Thyroid gland (tissue), 4 donors: Measurements from ENCODE around the gene OGFRL1. TPM values are rescaled to one million over a fixed set of nuclear protein-coding genes. Genes with fewer than 3 reads are reported as not detected.

Experiments
- DNase-seq, 2 donors: peaks; one replicate each; pipeline ENCODE4 v3.0.0-alpha.2; 2019
- H3K27ac ChIP-seq, 3 donors: fragments of 200-600 bp; sonication (generic); 1 replicate in 2 of 3; 2 replicates in 1 of 3; pipeline ENCODE4 v1.5.1; 2016 to 2019; ENCODE audit warnings: mild to moderate bottlenecking in 1 of 3, moderate library complexity in 1 of 3
- H3K27me3 ChIP-seq: fragments of 200-600 bp; sonication (generic); one replicate; pipeline ENCODE4 v1.5.1; 2019
- H3K36me3 ChIP-seq, 2 donors: fragments of 200-600 bp; sonication (generic); one replicate each; pipeline ENCODE4 v1.5.1; 2016 to 2019
- H3K4me1 ChIP-seq, 2 donors: fragments of 200-600 bp; sonication (generic); one replicate each; pipeline ENCODE4 v1.5.1; 2017 to 2019
- H3K4me3 ChIP-seq, 3 donors: fragments of 200-600 bp; sonication (generic); replicated peaks in 1 of 3; 1 replicate in 2 of 3; 2 replicates in 1 of 3; pipeline ENCODE4 v1.5.1; 2016; ENCODE audit warnings: mild to moderate bottlenecking in 1 of 3
- H3K9me3 ChIP-seq: fragments of 200-600 bp; sonication (generic); one replicate; pipeline ENCODE4 v1.5.1; 2017
- CTCF ChIP-seq, 6 experiments: fragments of 200-600 bp in 3 of 6; fragments of 450-650 bp in 3 of 6; sonication (generic) in 3 of 6; IDR thresholded peaks; one replicate each; pipeline ENCODE4 v1.5.1; 2016 to 2019; ENCODE audit warnings: antibody characterized with exemption in 6 of 6, mild to moderate bottlenecking in 2 of 6, inconsistent platforms in 1 of 6, moderate library complexity in 1 of 6
- POLR2A ChIP-seq, 2 donors: fragments of 450-650 bp; IDR thresholded peaks; one replicate each; pipeline ENCODE4 v1.6.1; 2017; ENCODE audit warnings: antibody characterized with exemption in 2 of 2, mild to moderate bottlenecking in 2 of 2, moderate library complexity in 1 of 2
- WGBS, 2 donors: methylation state at CpG; one replicate each; pipeline ENCODE4 v1.1.5; 2017; 5-methylcytosine and 5-hydroxymethylcytosine counted together
- intact Hi-C: fragments of 100-400 bp; cut with DNase I; formaldehyde crosslinking; loops from one replicate; pipeline ENCODE4 v1.15.1; 2023
- total RNA-seq, 4 donors: library from RNA; depleted of rRNA; stranded (reverse); fragments of >200 nt; gene quantifications; one replicate each; pipeline ENCODE4 v1.2.3, GENCODE V29; 2016

The OGFRL1 gene
- total RNA-seq, 4 donors from 2014 or later = 12.1 to 27.3 (median 18.0) TPM

GRCh38 chr6:71312089-71312488 lies 23.5 kb downstream of the OGFRL1 start:
- no peak for DNase-seq
- Histone ChIP-seq H3K27me3 (no peaks in the 10 kb centered on the region), H3K4me3 (no peak overlapping the region), H3K4me1 (no peaks in the 10 kb centered on the region), H3K9me3 (no peaks in the 10 kb centered on the region), H3K27ac (no peak overlapping the region), H3K36me3 (no peaks in the 10 kb centered on the region)
- TF ChIP-seq CTCF (IDR thresholded peaks at IDR 0.05) = no peak
- TF ChIP-seq POLR2A (IDR thresholded peaks at IDR 0.05) = no peak
- intact Hi-C loops = no loop called here
- WGBS, 2 donors = 80 to 87% methylated on average over 1 of the region's 1 CpG

- DNase-seq = no peak
- H3K36me3 ChIP-seq = no peaks in the 10 kb centered on the region
- no peak overlapping the region for H3K27ac ChIP-seq
- H3K4me1 ChIP-seq = no peaks in the 10 kb centered on the region
- H3K4me3 ChIP-seq = no peak overlapping the region
- no peaks in the 10 kb centered on the region for H3K9me3 ChIP-seq
- intact Hi-C loops = no loop called here
- H3K27me3 ChIP-seq = no peaks in the 10 kb centered on the region
- TF ChIP-seq POLR2A (IDR thresholded peaks at IDR 0.05) (no peak), CTCF (IDR thresholded peaks at IDR 0.05) (no peak)
These were observed 28.8 kb downstream of the OGFRL1 start for GRCh38 chr6:71317441-71317840.

- Histone ChIP-seq H3K9me3 (no peaks in the 10 kb centered on the region), H3K4me1 (no peaks in the 10 kb centered on the region), H3K36me3 (no peaks in the 10 kb centered on the region), H3K4me3 (no peak overlapping the region), H3K27me3 (no peaks in the 10 kb centered on the region), H3K27ac (no peak overlapping the region)
- 93 to 94% methylated on average over 2 of the region's 2 CpGs for WGBS, 2 donors
- intact Hi-C loops = no loop called here
- TF ChIP-seq CTCF (IDR thresholded peaks at IDR 0.05) = no peak
- no peak for TF ChIP-seq POLR2A (IDR thresholded peaks at IDR 0.05)
- DNase-seq = no peak
These were observed 31.4 kb downstream of the OGFRL1 start for GRCh38 chr6:71320041-71320440.

- Histone ChIP-seq H3K27ac (no peak overlapping the region), H3K27me3 (no peaks in the 10 kb centered on the region), H3K4me1 (no peaks in the 10 kb centered on the region), H3K9me3 (no peaks in the 10 kb centered on the region), H3K36me3 (no peaks in the 10 kb centered on the region), H3K4me3 (no peak overlapping the region)
- no peak for DNase-seq
- intact Hi-C loops = no loop called here
- no peak for TF ChIP-seq CTCF (IDR thresholded peaks at IDR 0.05)
- TF ChIP-seq POLR2A (IDR thresholded peaks at IDR 0.05) = no peak
These were observed 32.7 kb downstream of the OGFRL1 start for GRCh38 chr6:71321314-71321713.

GRCh38 chr6:71324194-71324785 lies 35.7 kb downstream of the OGFRL1 start:
- Histone ChIP-seq H3K4me1 (no peaks in the 10 kb centered on the region), H3K4me3 (no peak overlapping the region), H3K27me3 (no peaks in the 10 kb centered on the region), H3K36me3 (no peaks in the 10 kb centered on the region), H3K9me3 (no peaks in the 10 kb centered on the region), H3K27ac (no peak overlapping the region)
- TF ChIP-seq CTCF (IDR thresholded peaks at IDR 0.05) = no peak
- DNase-seq = no peak
- intact Hi-C loops = no loop called here
- WGBS, 2 donors = 70 to 85% methylated on average over 5 of the region's 5 CpGs
